ENCODE data around the gene TPK1. TPM values are rescaled to one million over a fixed set of nuclear protein-coding genes. Genes with fewer than 3 reads are reported as not detected.
"Not testable (repeated sequence)": the region's sequence is repeated elsewhere in the genome, so short reads cannot be mapped to it uniquely, and the experiment has no call there.

Gene TPK1
- total and polyA plus RNA-seq, 7 donors, result 1.7 to 5.1 (median 2.5) TPM

GRCh38 chr7:144587701-144588100, 248.2 kb downstream of the TPK1 start:
- no peak for ATAC-seq
- Histone ChIP-seq H3K27ac (no peak overlapping the region), H3K4me3 (no peak overlapping the region), H3K36me3 (ENCODE audit: insufficient read depth in 1 of 2, low read depth in 1 of 2) (no peaks in the 10 kb centered on the region), H3K27me3 (ENCODE audit: insufficient read depth in 3 of 3, low read length in 2 of 3) (no peaks in the 10 kb centered on the region), H3K4me1 (no peaks in the 10 kb centered on the region), H3K9me3 (no peaks in the 10 kb centered on the region)
- intact Hi-C loops (cut with DNase I), result no loop called here
- no peak for DNase-seq
- TF ChIP-seq CTCF (IDR thresholded peaks at IDR 0.05), result no peak
- WGBS, 3 donors, result 83 to 96% (median 94%) methylated on average over 1 of the region's 1 CpG

GRCh38 chr7:144584726-144585125, 251.1 kb downstream of the TPK1 start:
- Histone ChIP-seq H3K9me3 (no peaks in the 10 kb centered on the region), H3K4me1 (no peaks in the 10 kb centered on the region), H3K36me3 (ENCODE audit: insufficient read depth in 1 of 2, low read depth in 1 of 2) (no peaks in the 10 kb centered on the region), H3K27me3 (ENCODE audit: insufficient read depth in 3 of 3, low read length in 2 of 3) (no peaks in the 10 kb centered on the region), H3K4me3 (no peak overlapping the region), H3K27ac (no peak overlapping the region)
- intact Hi-C loops (cut with DNase I), result no loop called here
- WGBS, 3 donors, result 75 to 83% (median 78%) methylated on average over 3 of the region's 3 CpGs
- TF ChIP-seq CTCF (IDR thresholded peaks at IDR 0.05), result no peak
- DNase-seq (no peak), ATAC-seq (no peak)

GRCh38 chr7:144579687-144580086, 256.2 kb downstream of the TPK1 start:
- WGBS, 3 donors, result 81 to 86% (median 83%) methylated on average over 1 of the region's 1 CpG

GRCh38 chr7:144575456-144575855, 260.4 kb downstream of the TPK1 start:
- no peak overlapping the region for H3K4me3 ChIP-seq
- no peaks in the 10 kb centered on the region for H3K9me3 ChIP-seq
- H3K4me1 ChIP-seq, result no peaks in the 10 kb centered on the region
- no peak for DNase-seq
- TF ChIP-seq CTCF (IDR thresholded peaks at IDR 0.05), result no peak
- no peaks in the 10 kb centered on the region for H3K27me3 ChIP-seq (ENCODE audit: insufficient read depth in 3 of 3, low read length in 2 of 3)
- H3K27ac ChIP-seq, result no peak overlapping the region
- no peaks in the 10 kb centered on the region for H3K36me3 ChIP-seq (ENCODE audit: insufficient read depth in 1 of 2, low read depth in 1 of 2)
- WGBS, 3 donors, result 89 to 96% (median 93%) methylated on average over 3 of the region's 3 CpGs
- intact Hi-C loops (cut with DNase I), result no loop called here
- no peak for ATAC-seq

More at GRCh38 chr7:144579687-144580086, 256.2 kb downstream of the TPK1 start:
- TF ChIP-seq CTCF (IDR thresholded peaks at IDR 0.05), result no peak
- H3K4me1 ChIP-seq, result no peaks in the 10 kb centered on the region
- no peak overlapping the region for H3K27ac ChIP-seq
- H3K9me3 ChIP-seq, result no peaks in the 10 kb centered on the region
- no peak overlapping the region for H3K4me3 ChIP-seq
- H3K36me3 ChIP-seq (ENCODE audit: insufficient read depth in 1 of 2, low read depth in 1 of 2), result no peaks in the 10 kb centered on the region
- no peaks in the 10 kb centered on the region for H3K27me3 ChIP-seq (ENCODE audit: insufficient read depth in 3 of 3, low read length in 2 of 3)
- DNase-seq (no peak), ATAC-seq (no peak)
- intact Hi-C loops (cut with DNase I), result no loop called here

- H3K36me3 ChIP-seq (ENCODE audit: insufficient read depth in 1 of 2, low read depth in 1 of 2); H3K4me1 ChIP-seq; H3K9me3 ChIP-seq; H3K27ac ChIP-seq; H3K4me3 ChIP-seq; DNase-seq; H3K27me3 ChIP-seq (ENCODE audit: insufficient read depth in 3 of 3, low read length in 2 of 3); intact Hi-C loops (cut with DNase I); ATAC-seq: not testable (repeated sequence)
- WGBS, 3 donors, result 82 to 98% (median 95%) methylated on average over 5 of the region's 5 CpGs
Measured at GRCh38 chr7:144574753-144575152, 261.1 kb downstream of the TPK1 start.

Measured in psoas muscle (tissue), 8 donors.